ENCODE results near the gene SOAT2. TPM values are rescaled to one million over a fixed set of nuclear protein-coding genes. Genes with fewer than 3 reads are reported as not detected.
"Not testable (repeated sequence)": the region's sequence is repeated elsewhere in the genome, so short reads cannot be mapped to it uniquely, and the experiment has no call there.

The SOAT2 gene
- polyA plus RNA-seq, 1 donor (not counting 4 experiments of a cell fraction or from before 2014, with no cell fraction given), result not detected

- TF ChIP-seq CTCF (optimal IDR thresholded peaks at IDR 0.05 in 1 of 3, IDR thresholded peaks at IDR 0.05 in 1 of 3, conservative IDR thresholded peaks at IDR 0.05 in 1 of 3; ENCODE audit: extremely low read depth in 1 of 3, insufficient read depth in 2 of 3, low read length in 3 of 3) (no peak), EZH2 (IDR thresholded peaks at IDR 0.05; ENCODE audit: low read length) (no peak)
- dilution Hi-C loops (cut with MboI; ENCODE audit: extremely low pct_ligation_motif_present, low sequenced_read_pairs), result no loop called here
- Histone ChIP-seq H3K9me1 (ENCODE audit: control insufficient read depth, extremely low read depth, insufficient read depth, low read length) (no peaks in the 10 kb centered on the region), H3K4me1 (ENCODE audit: control insufficient read depth, extremely low read depth, insufficient read depth, low read length) (peaks cover 32% of the 10 kb centered on the region), H3K27ac (ENCODE audit: control insufficient read depth, insufficient read depth, low read length) (no peak overlapping the region), H3K4me3 (ENCODE audit: control insufficient read depth in 2 of 3, extremely low read depth in 1 of 3, insufficient read depth in 2 of 3, low read depth in 1 of 3, low read length in 3 of 3) (no peak overlapping the region), H3K27me3 (ENCODE audit: control insufficient read depth, extremely low read depth, insufficient read depth, low read length) (no peaks in the 10 kb centered on the region), H3K9me3 (ENCODE audit: control insufficient read depth, low read depth, low read length) (no peaks in the 10 kb centered on the region), H3K79me2 (ENCODE audit: control insufficient read depth, insufficient read depth, low read length) (no peaks in the 10 kb centered on the region), H3K9ac (ENCODE audit: control insufficient read depth, extremely low read depth, insufficient read depth, low read length) (no peak overlapping the region), H4K20me1 (ENCODE audit: control insufficient read depth, extremely low read depth, insufficient read depth, low read length) (no peaks in the 10 kb centered on the region), H2AFZ (ENCODE audit: control insufficient read depth, low read length) (no peak overlapping the region), H3K4me2 (ENCODE audit: control insufficient read depth, extremely low read depth, insufficient read depth, low read depth, low read length) (no peak overlapping the region), H3K36me3 (ENCODE audit: control insufficient read depth in 2 of 2, extremely low read depth in 1 of 2, insufficient read depth in 2 of 2, low read length in 2 of 2) (no peaks in the 10 kb centered on the region)
- FAIRE-seq, result no peak
- no peak for DNase-seq (ENCODE audit: low read depth, low spot score)
Measured at GRCh38 chr12:53094394-53094787, 8.9 kb upstream of the SOAT2 start.

GRCh38 chr12:53094796-53095595, 8.3 kb upstream of the SOAT2 start:
- H4K20me1 ChIP-seq (ENCODE audit: control insufficient read depth, extremely low read depth, insufficient read depth, low read length); DNase-seq (ENCODE audit: low read depth, low spot score); H3K9ac ChIP-seq (ENCODE audit: control insufficient read depth, extremely low read depth, insufficient read depth, low read length); H3K9me1 ChIP-seq (ENCODE audit: control insufficient read depth, extremely low read depth, insufficient read depth, low read length); H3K4me2 ChIP-seq (ENCODE audit: control insufficient read depth, extremely low read depth, insufficient read depth, low read depth, low read length); dilution Hi-C loops (cut with MboI; ENCODE audit: extremely low pct_ligation_motif_present, low sequenced_read_pairs); H3K4me3 ChIP-seq (ENCODE audit: control insufficient read depth in 2 of 3, extremely low read depth in 1 of 3, insufficient read depth in 2 of 3, low read depth in 1 of 3, low read length in 3 of 3); H2AFZ ChIP-seq (ENCODE audit: control insufficient read depth, low read length); H3K27me3 ChIP-seq (ENCODE audit: control insufficient read depth, extremely low read depth, insufficient read depth, low read length); H3K79me2 ChIP-seq (ENCODE audit: control insufficient read depth, insufficient read depth, low read length); H3K9me3 ChIP-seq (ENCODE audit: control insufficient read depth, low read depth, low read length); H3K36me3 ChIP-seq (ENCODE audit: control insufficient read depth in 2 of 2, extremely low read depth in 1 of 2, insufficient read depth in 2 of 2, low read length in 2 of 2); H3K27ac ChIP-seq (ENCODE audit: control insufficient read depth, insufficient read depth, low read length); FAIRE-seq: not testable (repeated sequence)
- peaks cover 32% of the 10 kb centered on the region for H3K4me1 ChIP-seq (ENCODE audit: control insufficient read depth, extremely low read depth, insufficient read depth, low read length)

- dilution Hi-C loops (cut with MboI; ENCODE audit: extremely low pct_ligation_motif_present, low sequenced_read_pairs); H3K4me2 ChIP-seq (ENCODE audit: control insufficient read depth, extremely low read depth, insufficient read depth, low read depth, low read length); H3K9me3 ChIP-seq (ENCODE audit: control insufficient read depth, low read depth, low read length); H4K20me1 ChIP-seq (ENCODE audit: control insufficient read depth, extremely low read depth, insufficient read depth, low read length); FAIRE-seq; DNase-seq (ENCODE audit: low read depth, low spot score); H3K27me3 ChIP-seq (ENCODE audit: control insufficient read depth, extremely low read depth, insufficient read depth, low read length); H3K9me1 ChIP-seq (ENCODE audit: control insufficient read depth, extremely low read depth, insufficient read depth, low read length); H3K9ac ChIP-seq (ENCODE audit: control insufficient read depth, extremely low read depth, insufficient read depth, low read length); H3K27ac ChIP-seq (ENCODE audit: control insufficient read depth, insufficient read depth, low read length); H2AFZ ChIP-seq (ENCODE audit: control insufficient read depth, low read length); H3K4me3 ChIP-seq (ENCODE audit: control insufficient read depth in 2 of 3, extremely low read depth in 1 of 3, insufficient read depth in 2 of 3, low read depth in 1 of 3, low read length in 3 of 3); H3K36me3 ChIP-seq (ENCODE audit: control insufficient read depth in 2 of 2, extremely low read depth in 1 of 2, insufficient read depth in 2 of 2, low read length in 2 of 2); H3K79me2 ChIP-seq (ENCODE audit: control insufficient read depth, insufficient read depth, low read length): not testable (repeated sequence)
- peaks cover 32% of the 10 kb centered on the region for H3K4me1 ChIP-seq (ENCODE audit: control insufficient read depth, extremely low read depth, insufficient read depth, low read length)
Measured at GRCh38 chr12:53095596-53095895, 7.7 kb upstream of the SOAT2 start.

Measured in keratinocyte (primary cell).